Measurements from ENCODE around the gene ACSS2.

The ACSS2 gene

GRCh38 chr20:34951252-34951651 lies 74.8 kb downstream of the ACSS2 start:
- DNase-seq (ENCODE audit: insufficient read length, low spot score): no peak
- no peak for FAIRE-seq
- TF ChIP-seq CTCF (IDR thresholded peaks at IDR 0.05; ENCODE audit: insufficient read depth, missing control alignments): no peak

GRCh38 chr20:34951652-34952051 lies 75.2 kb downstream of the ACSS2 start:
- FAIRE-seq (no peak), DNase-seq (ENCODE audit: insufficient read length, low spot score) (no peak)
- no peak for TF ChIP-seq CTCF (IDR thresholded peaks at IDR 0.05; ENCODE audit: insufficient read depth, missing control alignments)

GRCh38 chr20:34952671-34953070 lies 76.3 kb downstream of the ACSS2 start:
- no peak for DNase-seq (ENCODE audit: insufficient read length, low spot score)
- no peak for FAIRE-seq
- TF ChIP-seq CTCF (IDR thresholded peaks at IDR 0.05; ENCODE audit: insufficient read depth, missing control alignments): no peak

GRCh38 chr20:34953960-34954359 lies 77.5 kb downstream of the ACSS2 start:
- no peak for TF ChIP-seq CTCF (IDR thresholded peaks at IDR 0.05; ENCODE audit: insufficient read depth, missing control alignments)
- DNase-seq (ENCODE audit: insufficient read length, low spot score) (no peak), FAIRE-seq (no peak)

GRCh38 chr20:34954904-34955230 lies 78.5 kb downstream of the ACSS2 start:
- FAIRE-seq (no peak), DNase-seq (ENCODE audit: insufficient read length, low spot score) (no peak)
- TF ChIP-seq CTCF (IDR thresholded peaks at IDR 0.05; ENCODE audit: insufficient read depth, missing control alignments): no peak

GRCh38 chr20:34955231-34956040 lies 79.0 kb downstream of the ACSS2 start, which contains the start of the genes GSS and MYH7B:
Gene GSS, minus strand, starts transcription at chr20:34955806. Its CDS starts 3,954 bp downstream, at chr20:34951852.
Gene MYH7B, plus strand, starts transcription at chr20:34955868. Its CDS starts 22,138 bp downstream, at chr20:34978006.
- peak; percentile 60 for TF ChIP-seq CTCF (IDR thresholded peaks at IDR 0.05; ENCODE audit: insufficient read depth, missing control alignments)
- DNase-seq (ENCODE audit: insufficient read length, low spot score) (peak; percentile 83), FAIRE-seq (no peak)

- DNase-seq (ENCODE audit: insufficient read length, low spot score): no peak
- no peak for TF ChIP-seq CTCF (IDR thresholded peaks at IDR 0.05; ENCODE audit: insufficient read depth, missing control alignments)
- FAIRE-seq: no peak
These were observed 79.6 kb downstream of the ACSS2 start for GRCh38 chr20:34956041-34956458.
